ENCODE results near the gene LRRC28. TPM values are rescaled to one million over a fixed set of nuclear protein-coding genes. Genes with fewer than 3 reads are reported as not detected.
A peak's percentile ranks its signal among the peaks of the same experiment; 100 is the strongest.

The LRRC28 gene
- total and polyA plus RNA-seq, 9 of the 15 experiments (the other 6 are each of a cell fraction or from before 2014, with no cell fraction given): 5.5 to 17.4 (median 7.9) TPM

DNA sequence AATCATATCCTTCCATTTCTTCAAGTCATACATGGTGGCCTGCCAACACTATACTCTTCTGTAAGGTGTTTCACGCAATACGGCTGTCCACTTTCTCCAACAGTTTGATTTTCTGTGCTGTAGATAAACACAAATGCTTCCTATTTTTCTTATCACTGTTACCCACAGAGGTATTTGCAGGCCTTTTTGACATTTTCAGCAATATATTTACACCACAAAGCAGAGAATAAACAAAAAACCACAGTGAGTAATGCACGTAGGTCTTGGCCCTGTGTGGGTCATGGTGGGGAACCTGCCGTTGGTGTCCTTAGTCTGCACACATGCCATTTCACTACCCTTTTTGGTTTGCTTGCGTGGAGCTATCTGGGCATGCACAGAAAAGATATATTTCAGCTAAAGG, 59.5 kb downstream of the LRRC28 start (continued):
- TF ChIP-seq ZNF318 (IDR thresholded peaks at IDR 0.05; ENCODE audit: borderline replicate concordance in 1 of 2, low read depth in 1 of 2): no peak
- no peak for TF ChIP-seq ELF1 (tag; IDR thresholded peaks at IDR 0.05)
- peak; percentile 29; the same call in 1 of the 2 replicates for TF ChIP-seq MTA2 (IDR thresholded peaks at IDR 0.05; ENCODE audit: low read depth)
- TF ChIP-seq NCOR1 (IDR thresholded peaks at IDR 0.05): peak; percentile 30; the same call in 1 of the 2 replicates
- TF ChIP-seq CBFA2T3 (IDR thresholded peaks at IDR 0.05): peak; percentile 63
- TF ChIP-seq RBM34 (IDR thresholded peaks at IDR 0.05; ENCODE audit: borderline replicate concordance, insufficient read depth, low read length): no peak
- TF ChIP-seq EP300 (IDR thresholded peaks at IDR 0.05; ENCODE audit: low read length): peak; percentile 22; the same call in 1 of the 2 replicates
- TF ChIP-seq TEAD1 (CRISPR knock-in tag; IDR thresholded peaks at IDR 0.05): no peak
- peak in 1 of 2 experiments; percentile 74; a peak in 2 of 4 replicates for TF ChIP-seq FOXA3 (CRISPR knock-in tag; conservative IDR thresholded peaks at IDR 0.05 in 1 of 2, IDR thresholded peaks at IDR 0.05 in 1 of 2)
- TF ChIP-seq KDM1A (IDR thresholded peaks at IDR 0.05): peak; percentile 77 to 78
- TF ChIP-seq, protein P1, sequence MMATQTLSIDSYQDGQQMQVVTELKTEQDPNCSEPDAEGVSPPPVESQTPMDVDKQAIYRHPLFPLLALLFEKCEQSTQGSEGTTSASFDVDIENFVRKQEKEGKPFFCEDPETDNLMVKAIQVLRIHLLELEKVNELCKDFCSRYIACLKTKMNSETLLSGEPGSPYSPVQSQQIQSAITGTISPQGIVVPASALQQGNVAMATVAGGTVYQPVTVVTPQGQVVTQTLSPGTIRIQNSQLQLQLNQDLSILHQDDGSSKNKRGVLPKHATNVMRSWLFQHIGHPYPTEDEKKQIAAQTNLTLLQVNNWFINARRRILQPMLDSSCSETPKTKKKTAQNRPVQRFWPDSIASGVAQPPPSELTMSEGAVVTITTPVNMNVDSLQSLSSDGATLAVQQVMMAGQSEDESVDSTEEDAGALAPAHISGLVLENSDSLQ (IDR thresholded peaks at IDR 0.05): no peak
- no peak for TF ChIP-seq ID3 (CRISPR knock-in tag; IDR thresholded peaks at IDR 0.05)
- peak; percentile 61 for TF ChIP-seq ID3 (tag; IDR thresholded peaks at IDR 0.05)
- no peak for TF ChIP-seq FOS (IDR thresholded peaks at IDR 0.05; ENCODE audit: extremely low read depth, insufficient read length)
- no peak for TF ChIP-seq MAZ (CRISPR knock-in tag; conservative IDR thresholded peaks at IDR 0.05 in 1 of 2, IDR thresholded peaks at IDR 0.05 in 1 of 2)
- TF ChIP-seq SOX6 (IDR thresholded peaks at IDR 0.05): peak; percentile 59
- TF ChIP-seq DMBX1 (CRISPR knock-in tag; IDR thresholded peaks at IDR 0.05; ENCODE audit: borderline replicate concordance): peak; percentile 48; the same call in 1 of the 2 replicates
- TF ChIP-seq RB1 (IDR thresholded peaks at IDR 0.05; ENCODE audit: low read depth): no peak
- TF ChIP-seq ARID1B (IDR thresholded peaks at IDR 0.05): peak; percentile 64
- TF ChIP-seq CCNT2 (IDR thresholded peaks at IDR 0.05; ENCODE audit: borderline replicate concordance, extremely low read depth, insufficient read length, low read depth, low read length): peak; percentile 42

Data from K562 (cell line).